ENCODE data around the gene GABBR1.

GABBR1 gene

DNA sequence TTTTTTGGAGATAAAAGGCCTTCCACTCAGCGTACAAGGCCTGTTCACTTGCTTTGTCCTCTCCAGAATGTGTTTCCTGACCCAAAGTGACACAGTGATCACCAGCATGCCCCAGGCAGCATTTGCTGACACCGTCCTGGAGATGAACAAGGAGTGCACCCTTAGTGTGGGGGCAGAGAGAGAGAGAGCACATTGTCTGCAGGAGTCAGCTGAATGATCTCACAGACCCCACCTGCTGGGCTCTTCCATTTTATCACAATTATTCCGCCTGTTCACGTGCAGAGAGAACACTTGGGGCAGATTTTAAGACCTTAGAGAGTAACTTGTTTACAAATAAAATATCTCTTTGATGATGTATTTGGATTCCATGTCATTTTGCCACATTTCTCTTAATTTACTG lies 122.8 kb downstream of the GABBR1 start:
- Histone ChIP-seq H3K4me1 (ENCODE audit: control insufficient read depth, insufficient read depth, low read length) (peaks cover 8% of the 10 kb centered on the region; the same call in 1 of the 2 replicates), H3K36me3 (ENCODE audit: control insufficient read depth in 2 of 2, insufficient read depth in 1 of 2, low read length in 2 of 2) (no peaks in the 10 kb centered on the region), H3K27ac (ENCODE audit: extremely low read depth, low read depth, low read length) (no peak overlapping the region), H3K9me3 (ENCODE audit: control insufficient read depth, insufficient read depth, low read depth, low read length) (no peaks in the 10 kb centered on the region), H3K4me3 (ENCODE audit: low read depth, low read length) (no peak overlapping the region)
- CTCF ChIA-PET: interaction anchor here (0.5 to 1.6 kb wide), 12 partner anchors 10 to 1401 kb away, joined by 3 to 9 read pairs (median 3); partner anchors contain the start of gene OR12D1
- POLR2A ChIA-PET: no interaction called here
- TF ChIP-seq ZNF677 (tag by site-specific recombination; IDR thresholded peaks at IDR 0.05) (no peak), ZNF121 (tag by site-specific recombination; IDR thresholded peaks at IDR 0.05) (no peak), ZNF561 (tag by site-specific recombination; IDR thresholded peaks at IDR 0.05; ENCODE audit: borderline replicate concordance) (peak; percentile 79; the same call in 1 of the 2 replicates), ZSCAN18 (tag by site-specific recombination; IDR thresholded peaks at IDR 0.05) (no peak), BCL6B (tag by site-specific recombination; IDR thresholded peaks at IDR 0.05) (no peak), ZNF335 (tag by site-specific recombination; conservative IDR thresholded peaks at IDR 0.05) (0 out of 2 replicates have a peak, but pooled peaks have one; percentile 19), ZNF394 (tag by site-specific recombination; IDR thresholded peaks at IDR 0.05; ENCODE audit: borderline replicate concordance) (no peak), ZNF510 (tag by site-specific recombination; IDR thresholded peaks at IDR 0.05; ENCODE audit: insufficient replicate concordance) (no peak), GLIS1 (tag by site-specific recombination; IDR thresholded peaks at IDR 0.05) (peak; percentile 80), ZNF555 (tag by site-specific recombination; conservative IDR thresholded peaks at IDR 0.05) (no peak), WT1 (tag by site-specific recombination; IDR thresholded peaks at IDR 0.05) (no peak), CTCF (tag by site-specific recombination; IDR thresholded peaks at IDR 0.05) (peak; percentile 52), ZNF366 (tag by site-specific recombination; conservative IDR thresholded peaks at IDR 0.05) (0 out of 2 replicates have a peak, but pooled peaks have one; percentile 19), ZBTB21 (tag by site-specific recombination; IDR thresholded peaks at IDR 0.05) (no peak), SALL2 (tag by site-specific recombination; IDR thresholded peaks at IDR 0.05; ENCODE audit: borderline replicate concordance) (no peak), ZNF843 (tag by site-specific recombination; IDR thresholded peaks at IDR 0.05) (0 out of 2 replicates have a peak, but pooled peaks have one; percentile 30), ZBTB48 (tag by site-specific recombination; IDR thresholded peaks at IDR 0.05) (0 out of 2 replicates have a peak, but pooled peaks have one; percentile 29), ZNF830 (tag by site-specific recombination; IDR thresholded peaks at IDR 0.05; ENCODE audit: low read depth) (no peak), ZSCAN23 (tag by site-specific recombination; IDR thresholded peaks at IDR 0.05) (no peak), BCL11A (tag by site-specific recombination; IDR thresholded peaks at IDR 0.05; ENCODE audit: low read depth) (no peak)
- TF ChIP-seq, protein P1, sequence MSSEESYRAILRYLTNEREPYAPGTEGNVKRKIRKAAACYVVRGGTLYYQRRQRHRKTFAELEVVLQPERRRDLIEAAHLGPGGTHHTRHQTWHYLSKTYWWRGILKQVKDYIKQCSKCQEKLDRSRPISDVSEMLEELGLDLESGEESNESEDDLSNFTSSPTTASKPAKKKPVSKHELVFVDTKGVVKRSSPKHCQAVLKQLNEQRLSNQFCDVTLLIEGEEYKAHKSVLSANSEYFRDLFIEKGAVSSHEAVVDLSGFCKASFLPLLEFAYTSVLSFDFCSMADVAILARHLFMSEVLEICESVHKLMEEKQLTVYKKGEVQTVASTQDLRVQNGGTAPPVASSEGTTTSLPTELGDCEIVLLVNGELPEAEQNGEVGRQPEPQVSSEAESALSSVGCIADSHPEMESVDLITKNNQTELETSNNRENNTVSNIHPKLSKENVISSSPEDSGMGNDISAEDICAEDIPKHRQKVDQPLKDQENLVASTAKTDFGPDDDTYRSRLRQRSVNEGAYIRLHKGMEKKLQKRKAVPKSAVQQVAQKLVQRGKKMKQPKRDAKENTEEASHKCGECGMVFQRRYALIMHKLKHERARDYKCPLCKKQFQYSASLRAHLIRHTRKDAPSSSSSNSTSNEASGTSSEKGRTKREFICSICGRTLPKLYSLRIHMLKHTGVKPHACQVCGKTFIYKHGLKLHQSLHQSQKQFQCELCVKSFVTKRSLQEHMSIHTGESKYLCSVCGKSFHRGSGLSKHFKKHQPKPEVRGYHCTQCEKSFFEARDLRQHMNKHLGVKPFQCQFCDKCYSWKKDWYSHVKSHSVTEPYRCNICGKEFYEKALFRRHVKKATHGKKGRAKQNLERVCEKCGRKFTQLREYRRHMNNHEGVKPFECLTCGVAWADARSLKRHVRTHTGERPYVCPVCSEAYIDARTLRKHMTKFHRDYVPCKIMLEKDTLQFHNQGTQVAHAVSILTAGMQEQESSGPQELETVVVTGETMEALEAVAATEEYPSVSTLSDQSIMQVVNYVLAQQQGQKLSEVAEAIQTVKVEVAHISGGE (tag by site-specific recombination; conservative IDR thresholded peaks at IDR 0.05; ENCODE audit: low read depth): peak; percentile 25; the same call in 1 of the 2 replicates
- TF ChIP-seq, protein P2, sequence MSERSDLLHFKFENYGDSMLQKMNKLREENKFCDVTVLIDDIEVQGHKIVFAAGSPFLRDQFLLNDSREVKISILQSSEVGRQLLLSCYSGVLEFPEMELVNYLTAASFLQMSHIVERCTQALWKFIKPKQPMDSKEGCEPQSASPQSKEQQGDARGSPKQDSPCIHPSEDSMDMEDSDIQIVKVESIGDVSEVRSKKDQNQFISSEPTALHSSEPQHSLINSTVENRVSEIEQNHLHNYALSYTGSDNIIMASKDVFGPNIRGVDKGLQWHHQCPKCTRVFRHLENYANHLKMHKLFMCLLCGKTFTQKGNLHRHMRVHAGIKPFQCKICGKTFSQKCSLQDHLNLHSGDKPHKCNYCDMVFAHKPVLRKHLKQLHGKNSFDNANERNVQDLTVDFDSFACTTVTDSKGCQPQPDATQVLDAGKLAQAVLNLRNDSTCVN (tag by site-specific recombination; optimal IDR thresholded peaks at IDR 0.05): no peak
- TF ChIP-seq, protein P3, sequence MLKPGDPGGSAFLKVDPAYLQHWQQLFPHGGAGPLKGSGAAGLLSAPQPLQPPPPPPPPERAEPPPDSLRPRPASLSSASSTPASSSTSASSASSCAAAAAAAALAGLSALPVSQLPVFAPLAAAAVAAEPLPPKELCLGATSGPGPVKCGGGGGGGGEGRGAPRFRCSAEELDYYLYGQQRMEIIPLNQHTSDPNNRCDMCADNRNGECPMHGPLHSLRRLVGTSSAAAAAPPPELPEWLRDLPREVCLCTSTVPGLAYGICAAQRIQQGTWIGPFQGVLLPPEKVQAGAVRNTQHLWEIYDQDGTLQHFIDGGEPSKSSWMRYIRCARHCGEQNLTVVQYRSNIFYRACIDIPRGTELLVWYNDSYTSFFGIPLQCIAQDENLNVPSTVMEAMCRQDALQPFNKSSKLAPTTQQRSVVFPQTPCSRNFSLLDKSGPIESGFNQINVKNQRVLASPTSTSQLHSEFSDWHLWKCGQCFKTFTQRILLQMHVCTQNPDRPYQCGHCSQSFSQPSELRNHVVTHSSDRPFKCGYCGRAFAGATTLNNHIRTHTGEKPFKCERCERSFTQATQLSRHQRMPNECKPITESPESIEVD (tag by site-specific recombination; IDR thresholded peaks at IDR 0.05): peak; percentile 40; the same call in 1 of the 2 replicates

Data from HEK293 (cell line).